HCT116 (cell line): ENCODE results near the gene ERC1. TPM values are rescaled to one million over a fixed set of nuclear protein-coding genes. Genes with fewer than 3 reads are reported as not detected.

Experiments
- ATAC-seq: fragments of 200-7000 bp; cut with Tn5 transposase; 2 replicates; pipeline ENCODE4 v1.9.1; 2020; ENCODE audit warnings: mild to moderate bottlenecking, moderate library complexity
- BruUV-seq: library from RNA; stranded (reverse); fragments of 400-500 nt; replicated peaks from 2 replicates; lab custom pipeline; 2021; lab: Mats Ljungman, UMichigan
- CTCF ChIA-PET: fragments of 300-600 bp; sonication (Branson Sonifier 250); formaldehyde crosslinking; loops from one replicate; lab custom pipeline; 2021; ENCODE audit warnings: antibody characterized with exemption; lab: Charles Lee
- POLR2A ChIA-PET: fragments of 300-600, 350-600 bp; sonication (Branson Sonifier 250); formaldehyde crosslinking; loops from one replicate; lab custom pipeline; 2021; ENCODE audit warnings: antibody characterized with exemption; lab: Charles Lee
- RAD21 ChIA-PET, 2 experiments: fragments of 300-600 bp; sonication (Branson Sonifier 250); formaldehyde crosslinking; loops; one replicate each; lab custom pipeline; 2023; ENCODE audit warnings: low total read pairs in 2 of 2; ENCODE audit not compliant: uncharacterized antibody in 2 of 2, unreplicated experiment in 2 of 2, low non-redundant PET in 1 of 2; lab: Charles Lee
- DNase-seq: peaks from one replicate; pipeline ENCODE4 v3.0.0-alpha.2; 2010; ENCODE audit warnings: low read depth, low spot score
- H2AFZ ChIP-seq: fragments of 200-600 bp; shearing (Covaris generic), sonication (generic); 2 replicates; pipeline ENCODE4 v1.6.1; 2017; ENCODE audit warnings: low read depth, mixed run types, mixed read lengths, antibody characterized with exemption, low read length; ENCODE audit not compliant: poor library complexity, severe bottlenecking
- H3K27ac ChIP-seq: 2 replicates; pipeline ENCODE4 v1.5.1; 2012; ENCODE audit warnings: low read depth, low read length
- H3K27me3 ChIP-seq: fragments of 200-600 bp; sonication (generic); 2 replicates; pipeline ENCODE4 v1.6.1; 2016; ENCODE audit warnings: mixed run types, low read length, mixed read lengths; ENCODE audit not compliant: insufficient read depth
- H3K36me3 ChIP-seq, 2 experiments: fragments of 200-500 bp in 1 of 2; fragments of 200-600 bp in 1 of 2; sonication (Bioruptor generic) in 1 of 2; sonication (generic) in 1 of 2; 2 replicates each; pipeline versions ENCODE4 v1.5.1 to v1.6.1; 2014 to 2016; ENCODE audit warnings: low read length in 2 of 2, inconsistent platforms in 1 of 2, mixed read lengths in 1 of 2, mixed run types in 1 of 2; ENCODE audit not compliant: insufficient read depth in 2 of 2, control insufficient read depth in 1 of 2
- H3K4me1 ChIP-seq, 2 experiments: fragments of 200-600 bp in 1 of 2; sonication (generic) in 1 of 2; 2 replicates each; pipeline versions ENCODE4 v1.5.1 to v1.6.1; 2012 to 2017; ENCODE audit warnings: low read length in 2 of 2, inconsistent platforms in 1 of 2, mild to moderate bottlenecking in 1 of 2, mixed read lengths in 1 of 2, mixed run types in 1 of 2, moderate library complexity in 1 of 2; ENCODE audit not compliant: insufficient read depth in 2 of 2, control insufficient read depth in 1 of 2
- H3K4me2 ChIP-seq: fragments of 200-600 bp; sonication (generic); 2 replicates; pipeline ENCODE4 v1.6.1; 2017; ENCODE audit warnings: mixed run types, low read length, mixed read lengths
- H3K4me3 ChIP-seq, 2 experiments: fragments of 200-600 bp in 1 of 2; sonication (generic) in 1 of 2; replicated peaks in 1 of 2; 2 replicates each; pipeline ENCODE4 v1.5.1; 2011 to 2016; ENCODE audit warnings: low read length in 2 of 2, control low read depth in 1 of 2, low read depth in 1 of 2, mild to moderate bottlenecking in 1 of 2, mixed read lengths in 1 of 2, mixed run types in 1 of 2
- H3K79me2 ChIP-seq: fragments of 200-600 bp; sonication (generic); 2 replicates; pipeline ENCODE4 v1.6.1; 2017; ENCODE audit warnings: mild to moderate bottlenecking, mixed run types, low read length, moderate library complexity, mixed read lengths; ENCODE audit not compliant: insufficient read depth
- H3K9ac ChIP-seq: fragments of 200-600 bp; sonication (generic); 2 replicates; pipeline ENCODE4 v1.6.1; 2016; ENCODE audit warnings: low read length, mixed read lengths
- H3K9me2 ChIP-seq: fragments of 200-600 bp; sonication (generic), shearing (Covaris generic); 2 replicates; pipeline ENCODE4 v1.6.1; 2017; ENCODE audit warnings: mixed run types, mild to moderate bottlenecking, moderate library complexity; ENCODE audit not compliant: insufficient read depth
- H3K9me3 ChIP-seq, 2 experiments: fragments of 200-500 bp in 1 of 2; fragments of 200-600 bp in 1 of 2; sonication (Bioruptor generic) in 1 of 2; sonication (generic) in 1 of 2; 2 replicates each; pipeline ENCODE4 v1.6.1; 2014 to 2017; ENCODE audit warnings: low read length in 2 of 2, mixed read lengths in 2 of 2, inconsistent platforms in 1 of 2, low read depth in 1 of 2, mild to moderate bottlenecking in 1 of 2, mixed run types in 1 of 2, moderate library complexity in 1 of 2; ENCODE audit not compliant: control insufficient read depth in 1 of 2, insufficient read depth in 1 of 2
- H4K20me1 ChIP-seq: fragments of 200-600 bp; sonication (generic), shearing (Covaris generic); 2 replicates; pipeline ENCODE4 v1.6.1; 2017; ENCODE audit warnings: mixed run types, mild to moderate bottlenecking, moderate library complexity; ENCODE audit not compliant: insufficient read depth
- CBX3 ChIP-seq: IDR thresholded peaks from 2 replicates; pipeline ENCODE4 v1.6.1; 2012; ENCODE audit warnings: low read depth
- CEBPB ChIP-seq: IDR thresholded peaks from 2 replicates; pipeline ENCODE4 v1.6.1; 2012; ENCODE audit warnings: low read depth
- ELF1 ChIP-seq: IDR thresholded peaks from 2 replicates; pipeline ENCODE4 v1.6.1; 2012; ENCODE audit warnings: low read depth, borderline replicate concordance
- EZH2 ChIP-seq: fragments of 200-600 bp; sonication (generic); IDR thresholded peaks from 2 replicates; pipeline ENCODE4 v1.6.1; 2017; ENCODE audit warnings: antibody characterized with exemption, mixed run types
- EZH2phosphoT487 ChIP-seq: fragments of 200-600 bp; IDR thresholded peaks from 2 replicates; pipeline ENCODE4 v1.6.1; 2018; ENCODE audit warnings: antibody characterized with exemption, borderline replicate concordance
- FOSL1 ChIP-seq: IDR thresholded peaks from 2 replicates; pipeline ENCODE4 v1.6.1; 2012; ENCODE audit warnings: low read depth
- JUND ChIP-seq: IDR thresholded peaks from 2 replicates; pipeline ENCODE4 v1.6.1; 2012
- POLR2AphosphoS5 ChIP-seq: IDR thresholded peaks from 2 replicates; pipeline ENCODE4 v1.6.1; 2011; ENCODE audit warnings: mild to moderate bottlenecking, low read depth, low read length, moderate library complexity
- RAD21 ChIP-seq: IDR thresholded peaks from 2 replicates; pipeline ENCODE4 v1.6.1; 2012; ENCODE audit warnings: low read depth, mild to moderate bottlenecking
- REST ChIP-seq: IDR thresholded peaks from 2 replicates; pipeline ENCODE4 v1.6.1; 2012; ENCODE audit warnings: low read depth
- SIN3A ChIP-seq: IDR thresholded peaks from 2 replicates; pipeline ENCODE4 v1.6.1; 2012; ENCODE audit warnings: low read depth
- SP1 ChIP-seq: IDR thresholded peaks from 2 replicates; pipeline ENCODE4 v1.6.1; 2012; ENCODE audit warnings: low read depth
- YY1 ChIP-seq: IDR thresholded peaks from 2 replicates; pipeline ENCODE4 v1.6.1; 2011; ENCODE audit warnings: low read length, low read depth, moderate library complexity, mild to moderate bottlenecking; ENCODE audit not compliant: insufficient replicate concordance; ENCODE audit errors: extremely low read depth
- ZFX ChIP-seq: fragments of 450-650 bp; IDR thresholded peaks from 2 replicates; pipeline ENCODE4 v1.6.1; 2017
- intact Hi-C: fragments of 100-400 bp; cut with micrococcal nuclease; formaldehyde crosslinking; loops from 2 replicates; pipeline ENCODE4 v1.10.0; 2022
- total RNA-seq: library from RNA; stranded (reverse); gene quantifications from one replicate; pipeline ENCODE4 v1.2.1, GENCODE V29; 2021; ENCODE audit not compliant: unreplicated experiment
- TF ChIP-seq, protein P1 (sequence below): IDR thresholded peaks from 2 replicates; pipeline ENCODE4 v1.6.1; 2011; ENCODE audit warnings: mild to moderate bottlenecking, low read length, moderate library complexity; ENCODE audit not compliant: insufficient replicate concordance; ENCODE audit errors: extremely low read depth
- TF ChIP-seq, protein P2 (sequence below), 3 experiments: fragments of 200-600 bp in 1 of 3; sonication (generic) in 1 of 3; IDR thresholded peaks in 2 of 3; conservative IDR thresholded peaks in 1 of 3; 2 replicates each; pipeline ENCODE4 v1.5.1; 2012 to 2017; ENCODE audit warnings: low read depth in 2 of 3, low read length in 2 of 3, antibody characterized with exemption in 1 of 3, borderline replicate concordance in 1 of 3, control low read depth in 1 of 3, mild to moderate bottlenecking in 1 of 3, mixed read lengths in 1 of 3, mixed run types in 1 of 3, moderate library complexity in 1 of 3; ENCODE audit not compliant: insufficient read depth in 1 of 3
- TF ChIP-seq, protein P3 (sequence below): IDR thresholded peaks from 2 replicates; pipeline ENCODE4 v1.6.1; 2012

The ERC1 gene
- total RNA-seq, 1 experiment from 2014 or later = 41.9 TPM

- POLR2A ChIA-PET = interaction anchor here (0.5 kb wide), 1 partner anchor 113 kb away, joined by 3 read pairs; no protein-coding TSS in a partner anchor
Measured at GRCh38 chr12:1103632-1104031, 112.6 kb downstream of the ERC1 start.

More at GRCh38 chr12:1103632-1104031, 112.6 kb downstream of the ERC1 start:
- no peaks in the 10 kb centered on the region for H3K36me3 ChIP-seq
- no peak overlapping the region for H3K9ac ChIP-seq
- CTCF ChIA-PET = interaction anchor here (2.8 to 3.6 kb wide), 2 partner anchors 11 to 15 kb away, joined by 9 to 15 read pairs; no protein-coding TSS in a partner anchor
- H3K4me2 ChIP-seq = no peak overlapping the region
- ATAC-seq (no peak), DNase-seq (no peak)
- no peaks in the 10 kb centered on the region for H3K27me3 ChIP-seq
- no TSS peak for BruUV-seq
- TF ChIP-seq FOSL1 (no peak), JUND (no peak), EZH2 (no peak), YY1 (no peak), ELF1 (no peak), ZFX (no peak), EZH2phosphoT487 (no peak), RAD21 (no peak), CBX3 (no peak), REST (no peak), CEBPB (no peak), SIN3A (no peak), POLR2AphosphoS5 (no peak), SP1 (no peak)
- TF ChIP-seq, protein P1, sequence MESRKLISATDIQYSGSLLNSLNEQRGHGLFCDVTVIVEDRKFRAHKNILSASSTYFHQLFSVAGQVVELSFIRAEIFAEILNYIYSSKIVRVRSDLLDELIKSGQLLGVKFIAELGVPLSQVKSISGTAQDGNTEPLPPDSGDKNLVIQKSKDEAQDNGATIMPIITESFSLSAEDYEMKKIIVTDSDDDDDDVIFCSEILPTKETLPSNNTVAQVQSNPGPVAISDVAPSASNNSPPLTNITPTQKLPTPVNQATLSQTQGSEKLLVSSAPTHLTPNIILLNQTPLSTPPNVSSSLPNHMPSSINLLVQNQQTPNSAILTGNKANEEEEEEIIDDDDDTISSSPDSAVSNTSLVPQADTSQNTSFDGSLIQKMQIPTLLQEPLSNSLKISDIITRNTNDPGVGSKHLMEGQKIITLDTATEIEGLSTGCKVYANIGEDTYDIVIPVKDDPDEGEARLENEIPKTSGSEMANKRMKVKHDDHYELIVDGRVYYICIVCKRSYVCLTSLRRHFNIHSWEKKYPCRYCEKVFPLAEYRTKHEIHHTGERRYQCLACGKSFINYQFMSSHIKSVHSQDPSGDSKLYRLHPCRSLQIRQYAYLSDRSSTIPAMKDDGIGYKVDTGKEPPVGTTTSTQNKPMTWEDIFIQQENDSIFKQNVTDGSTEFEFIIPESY = no peak
- TF ChIP-seq, protein P2, sequence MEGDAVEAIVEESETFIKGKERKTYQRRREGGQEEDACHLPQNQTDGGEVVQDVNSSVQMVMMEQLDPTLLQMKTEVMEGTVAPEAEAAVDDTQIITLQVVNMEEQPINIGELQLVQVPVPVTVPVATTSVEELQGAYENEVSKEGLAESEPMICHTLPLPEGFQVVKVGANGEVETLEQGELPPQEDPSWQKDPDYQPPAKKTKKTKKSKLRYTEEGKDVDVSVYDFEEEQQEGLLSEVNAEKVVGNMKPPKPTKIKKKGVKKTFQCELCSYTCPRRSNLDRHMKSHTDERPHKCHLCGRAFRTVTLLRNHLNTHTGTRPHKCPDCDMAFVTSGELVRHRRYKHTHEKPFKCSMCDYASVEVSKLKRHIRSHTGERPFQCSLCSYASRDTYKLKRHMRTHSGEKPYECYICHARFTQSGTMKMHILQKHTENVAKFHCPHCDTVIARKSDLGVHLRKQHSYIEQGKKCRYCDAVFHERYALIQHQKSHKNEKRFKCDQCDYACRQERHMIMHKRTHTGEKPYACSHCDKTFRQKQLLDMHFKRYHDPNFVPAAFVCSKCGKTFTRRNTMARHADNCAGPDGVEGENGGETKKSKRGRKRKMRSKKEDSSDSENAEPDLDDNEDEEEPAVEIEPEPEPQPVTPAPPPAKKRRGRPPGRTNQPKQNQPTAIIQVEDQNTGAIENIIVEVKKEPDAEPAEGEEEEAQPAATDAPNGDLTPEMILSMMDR (IDR thresholded peaks at IDR 0.05 in 2 of 3, conservative IDR thresholded peaks at IDR 0.05 in 1 of 3; ENCODE audit: borderline replicate concordance in 1 of 3, insufficient read depth in 1 of 3, low read depth in 2 of 3, low read length in 2 of 3) = no peak
- TF ChIP-seq, protein P3, sequence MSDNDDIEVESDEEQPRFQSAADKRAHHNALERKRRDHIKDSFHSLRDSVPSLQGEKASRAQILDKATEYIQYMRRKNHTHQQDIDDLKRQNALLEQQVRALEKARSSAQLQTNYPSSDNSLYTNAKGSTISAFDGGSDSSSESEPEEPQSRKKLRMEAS = no peak
- H3K79me2 ChIP-seq = peaks cover 18% of the 10 kb centered on the region
- H2AFZ ChIP-seq = no peak overlapping the region
- H3K4me1 ChIP-seq = peaks cover 6 to 12% of the 10 kb centered on the region in 2 experiments; a peak in 3 of 4 replicates
- RAD21 ChIA-PET = no interaction called here
- no peak overlapping the region for H3K27ac ChIP-seq
- intact Hi-C loops = no loop called here
- no peaks in the 10 kb centered on the region for H4K20me1 ChIP-seq
- no peaks in the 10 kb centered on the region for H3K9me2 ChIP-seq
- H3K9me3 ChIP-seq = no peaks in the 10 kb centered on the region
- H3K4me3 ChIP-seq = no peak overlapping the region
